Effector memory CD4-positive, alpha-beta T cell (primary cell): ENCODE data around the gene MYO5B.
"Not testable (repeated sequence)": the region's sequence is repeated elsewhere in the genome, so short reads cannot be mapped to it uniquely, and the experiment has no call there.

Source experiments
- DNase-seq, 3 donors: peaks; one replicate each; pipeline ENCODE4 v3.0.0-alpha.2; 2020
- H3K27ac ChIP-seq: 2 replicates; pipeline ENCODE4 v1.7.0; 2013; ENCODE audit warnings: mild to moderate bottlenecking, low read length, moderate library complexity; ENCODE audit not compliant: insufficient read depth, poor library complexity, severe bottlenecking
- H3K27me3 ChIP-seq: replicated peaks from 2 replicates; pipeline ENCODE4 v1.7.0; 2013; ENCODE audit warnings: mild to moderate bottlenecking, low read length; ENCODE audit not compliant: insufficient read depth, control insufficient read depth, poor library complexity, severe bottlenecking
- H3K36me3 ChIP-seq: 2 replicates; pipeline ENCODE4 v1.7.0; 2013; ENCODE audit warnings: mild to moderate bottlenecking, low read length, moderate library complexity; ENCODE audit not compliant: control insufficient read depth, insufficient read depth
- H3K4me1 ChIP-seq: 2 replicates; pipeline ENCODE4 v1.7.0; 2013; ENCODE audit warnings: low read length, mild to moderate bottlenecking; ENCODE audit not compliant: control insufficient read depth, insufficient read depth, poor library complexity, severe bottlenecking
- H3K4me3 ChIP-seq: 2 replicates; pipeline ENCODE4 v1.7.0; 2013; ENCODE audit warnings: low read length, low read depth, mild to moderate bottlenecking; ENCODE audit not compliant: insufficient read depth, poor library complexity, severe bottlenecking
- H3K9me3 ChIP-seq: 2 replicates; pipeline ENCODE4 v1.7.0; 2013; ENCODE audit warnings: mild to moderate bottlenecking, low read length, moderate library complexity; ENCODE audit not compliant: control insufficient read depth

MYO5B gene

GRCh38 chr18:50096766-50097435, 98.0 kb downstream of the MYO5B start:
- DNase-seq, result no peak
- Histone ChIP-seq H3K4me1 (no peaks in the 10 kb centered on the region), H3K9me3 (no peaks in the 10 kb centered on the region), H3K27ac (no peak overlapping the region), H3K27me3 (no peaks in the 10 kb centered on the region), H3K4me3 (no peak overlapping the region), H3K36me3 (no peaks in the 10 kb centered on the region)

- not testable (repeated sequence) for H3K4me1 ChIP-seq, H3K4me3 ChIP-seq, H3K27ac ChIP-seq, H3K27me3 ChIP-seq, H3K36me3 ChIP-seq, H3K9me3 ChIP-seq, DNase-seq
These were observed 100.2 kb downstream of the MYO5B start for GRCh38 chr18:50094786-50095185.

- no peaks in the 10 kb centered on the region for H3K4me1 ChIP-seq
- H3K4me3 ChIP-seq, result no peak overlapping the region
- no peaks in the 10 kb centered on the region for H3K27me3 ChIP-seq
- DNase-seq, result no peak
- H3K36me3 ChIP-seq, result no peaks in the 10 kb centered on the region
- no peak overlapping the region for H3K27ac ChIP-seq
- H3K9me3 ChIP-seq, result no peaks in the 10 kb centered on the region
These were observed 100.7 kb downstream of the MYO5B start for GRCh38 chr18:50094221-50094773.

GRCh38 chr18:50093366-50094064, 101.4 kb downstream of the MYO5B start:
- Histone ChIP-seq H3K36me3 (no peaks in the 10 kb centered on the region), H3K27me3 (no peaks in the 10 kb centered on the region), H3K27ac (no peak overlapping the region), H3K4me3 (no peak overlapping the region), H3K9me3 (no peaks in the 10 kb centered on the region), H3K4me1 (no peaks in the 10 kb centered on the region)
- DNase-seq, result no peak

- no peaks in the 10 kb centered on the region for H3K4me1 ChIP-seq
- DNase-seq, result no peak
These were observed 102.6 kb downstream of the MYO5B start for GRCh38 chr18:50092245-50092805.

GRCh38 chr18:50091509-50092244, 103.3 kb downstream of the MYO5B start:
- no peak overlapping the region for H3K4me3 ChIP-seq
- H3K36me3 ChIP-seq, result no peaks in the 10 kb centered on the region
- H3K4me1 ChIP-seq, result no peaks in the 10 kb centered on the region
- H3K27ac ChIP-seq, result no peak overlapping the region
- DNase-seq, result no peak
- H3K9me3 ChIP-seq, result no peaks in the 10 kb centered on the region
- H3K27me3 ChIP-seq, result no peaks in the 10 kb centered on the region

More at GRCh38 chr18:50092245-50092805, 102.6 kb downstream of the MYO5B start:
- H3K27me3 ChIP-seq, result no peaks in the 10 kb centered on the region
- H3K27ac ChIP-seq, result no peak overlapping the region
- no peaks in the 10 kb centered on the region for H3K9me3 ChIP-seq
- no peak overlapping the region for H3K4me3 ChIP-seq
- no peaks in the 10 kb centered on the region for H3K36me3 ChIP-seq

- Histone ChIP-seq H3K27ac (no peak overlapping the region), H3K36me3 (no peaks in the 10 kb centered on the region), H3K4me1 (no peaks in the 10 kb centered on the region), H3K27me3 (no peaks in the 10 kb centered on the region), H3K9me3 (no peaks in the 10 kb centered on the region), H3K4me3 (no peak overlapping the region)
- no peak for DNase-seq
These were observed 104.3 kb downstream of the MYO5B start for GRCh38 chr18:50090370-50091312.

GRCh38 chr18:50089702-50090101, 105.2 kb downstream of the MYO5B start:
- no peak for DNase-seq
- no peaks in the 10 kb centered on the region for H3K4me1 ChIP-seq
- no peaks in the 10 kb centered on the region for H3K27me3 ChIP-seq
- no peaks in the 10 kb centered on the region for H3K9me3 ChIP-seq
- H3K36me3 ChIP-seq, result no peaks in the 10 kb centered on the region
- H3K27ac ChIP-seq, result no peak overlapping the region
- H3K4me3 ChIP-seq, result no peak overlapping the region

GRCh38 chr18:50083708-50084107, 111.2 kb downstream of the MYO5B start:
- no peak overlapping the region for H3K27ac ChIP-seq
- no peaks in the 10 kb centered on the region for H3K27me3 ChIP-seq
- H3K4me1 ChIP-seq, result no peaks in the 10 kb centered on the region
- no peaks in the 10 kb centered on the region for H3K36me3 ChIP-seq
- no peak overlapping the region for H3K4me3 ChIP-seq
- no peaks in the 10 kb centered on the region for H3K9me3 ChIP-seq
- DNase-seq, result no peak
